Keratinocyte (primary cell): Measurements from ENCODE around the gene VPS41. TPM values are rescaled to one million over a fixed set of nuclear protein-coding genes. Genes with fewer than 3 reads are reported as not detected.

Experiments used
- DNase-seq: peaks from one replicate; pipeline ENCODE4 v3.0.0-alpha.2; 2011; ENCODE audit warnings: low read depth, missing footprints, low spot score
- FAIRE-seq: peaks from 2 replicates; lab custom pipeline; 2011; peaks lifted over from hg19 to GRCh38; lab: Jason Lieb, UNC
- H2AFZ ChIP-seq: 2 replicates; pipeline ENCODE4 v1.6.0; 2012; ENCODE audit warnings: low read length, control low read depth, inconsistent platforms; ENCODE audit not compliant: control insufficient read depth
- H3K27ac ChIP-seq: 2 replicates; pipeline ENCODE4 v1.5.1; 2011; ENCODE audit warnings: low read length; ENCODE audit not compliant: control insufficient read depth, insufficient read depth
- H3K27me3 ChIP-seq: 3 replicates; pipeline ENCODE4 v1.6.0; 2011; ENCODE audit warnings: low read length; ENCODE audit not compliant: control insufficient read depth, insufficient read depth; ENCODE audit errors: extremely low read depth
- H3K36me3 ChIP-seq, 2 experiments: 2 replicates in 1 of 2; 3 replicates in 1 of 2; pipeline ENCODE4 v1.5.1; 2011; ENCODE audit warnings: low read length in 2 of 2, mild to moderate bottlenecking in 1 of 2; ENCODE audit not compliant: control insufficient read depth in 2 of 2, insufficient read depth in 2 of 2; ENCODE audit errors: extremely low read depth in 1 of 2
- H3K4me1 ChIP-seq: 3 replicates; pipeline ENCODE4 v1.5.1; 2011; ENCODE audit warnings: low read length; ENCODE audit not compliant: control insufficient read depth, insufficient read depth; ENCODE audit errors: extremely low read depth
- H3K4me2 ChIP-seq: 3 replicates; pipeline ENCODE4 v1.6.0; 2011; ENCODE audit warnings: low read depth, low read length; ENCODE audit not compliant: control insufficient read depth, insufficient read depth; ENCODE audit errors: extremely low read depth
- H3K4me3 ChIP-seq, 3 experiments: fragments of 200-600 bp in 1 of 3; sonication (generic) in 1 of 3; 2 replicates in 2 of 3; 3 replicates in 1 of 3; pipeline ENCODE4 v1.5.1; 2011 to 2016; ENCODE audit warnings: low read length in 3 of 3, mild to moderate bottlenecking in 3 of 3, control low read depth in 2 of 3, inconsistent platforms in 1 of 3, low read depth in 1 of 3, mixed read lengths in 1 of 3, mixed run types in 1 of 3, moderate library complexity in 1 of 3; ENCODE audit not compliant: control insufficient read depth in 2 of 3, insufficient read depth in 2 of 3; ENCODE audit errors: extremely low read depth in 1 of 3
- H3K79me2 ChIP-seq: 2 replicates; pipeline ENCODE4 v1.6.0; 2012; ENCODE audit warnings: low read length; ENCODE audit not compliant: control insufficient read depth, insufficient read depth
- H3K9ac ChIP-seq: 3 replicates; pipeline ENCODE4 v1.6.0; 2011; ENCODE audit warnings: low read length; ENCODE audit not compliant: control insufficient read depth, insufficient read depth; ENCODE audit errors: extremely low read depth
- H3K9me1 ChIP-seq: 3 replicates; pipeline ENCODE4 v1.6.0; 2011; ENCODE audit warnings: low read length; ENCODE audit not compliant: control insufficient read depth, insufficient read depth; ENCODE audit errors: extremely low read depth
- H3K9me3 ChIP-seq: 2 replicates; pipeline ENCODE4 v1.5.1; 2012; ENCODE audit warnings: low read depth, low read length; ENCODE audit not compliant: control insufficient read depth
- H4K20me1 ChIP-seq: 3 replicates; pipeline ENCODE4 v1.6.0; 2011; ENCODE audit warnings: low read length; ENCODE audit not compliant: control insufficient read depth, insufficient read depth; ENCODE audit errors: extremely low read depth
- EZH2 ChIP-seq: IDR thresholded peaks from one replicate; pipeline ENCODE4 v1.6.1; 2012; ENCODE audit warnings: inconsistent platforms, mild to moderate bottlenecking, low read length, moderate library complexity
- dilution Hi-C: fragments of 300-500 bp; cut with MboI; formaldehyde crosslinking; loops from one replicate; pipeline ENCODE4 v1.7.0; 2020; ENCODE audit warnings: low sequenced_read_pairs; ENCODE audit not compliant: extremely low pct_ligation_motif_present
- polyA plus RNA-seq, 5 experiments: library from polyadenylated mRNA; depleted of rRNA in 3 of 5; stranded (reverse) in 3 of 5; stranded (forward) in 1 of 5; unstranded in 1 of 5; fragments of >200 nt; gene quantifications; 1 replicate in 1 of 5; 2 replicates in 3 of 5; 3 replicates in 1 of 5; pipeline versions ENCODE4 v1.2.1 to v1.2.3, GENCODE V29; 2011 to 2012; ENCODE audit warnings: missing spikeins in 2 of 5, low read depth in 1 of 5, low replicate concordance in 1 of 5
- TF ChIP-seq, protein P1 (sequence below), 3 experiments: IDR thresholded peaks in 1 of 3; conservative IDR thresholded peaks in 1 of 3; optimal IDR thresholded peaks in 1 of 3; 2 replicates in 2 of 3; 3 replicates in 1 of 3; pipeline versions ENCODE3 to v1.5.1; 2011; ENCODE audit warnings: low read length in 3 of 3, mild to moderate bottlenecking in 3 of 3, moderate library complexity in 2 of 3, control low read depth in 1 of 3, inconsistent platforms in 1 of 3; ENCODE audit not compliant: insufficient read depth in 2 of 3; ENCODE audit errors: extremely low read depth in 1 of 3

VPS41 gene
- polyA plus RNA-seq, 1 donor (not counting 4 experiments of a cell fraction or from before 2014, with no cell fraction given) = 38.1 TPM

DNA sequence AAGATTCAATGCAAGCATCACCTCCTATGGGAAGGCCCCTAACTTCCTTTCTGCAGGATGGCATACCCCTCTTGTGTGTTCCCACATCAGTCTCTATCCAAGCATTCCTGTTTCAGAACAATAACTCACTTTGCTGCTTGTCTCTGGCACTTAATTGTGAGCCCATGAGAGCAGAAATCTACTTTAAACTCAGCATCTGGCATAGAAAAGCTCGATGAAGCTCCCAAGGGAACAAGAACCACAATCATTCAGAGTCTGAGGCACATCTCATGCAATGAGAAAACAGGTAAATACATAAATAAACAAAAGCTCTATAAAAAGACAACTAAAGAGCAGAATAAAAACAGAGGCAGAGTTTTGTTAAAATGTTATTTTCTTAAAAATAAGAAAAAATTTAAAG, 66.2 kb downstream of the VPS41 start:
- dilution Hi-C loops = no loop called here
- DNase-seq = no peak
- Histone ChIP-seq H3K4me1 (no peaks in the 10 kb centered on the region), H3K9me3 (no peaks in the 10 kb centered on the region), H3K4me3 (no peak overlapping the region), H3K36me3 (no peaks in the 10 kb centered on the region), H3K79me2 (no peaks in the 10 kb centered on the region), H3K9me1 (no peaks in the 10 kb centered on the region), H3K4me2 (no peak overlapping the region), H2AFZ (no peak overlapping the region), H4K20me1 (no peaks in the 10 kb centered on the region), H3K9ac (no peak overlapping the region), H3K27ac (no peak overlapping the region), H3K27me3 (no peaks in the 10 kb centered on the region)
- no peak for TF ChIP-seq EZH2
- no peak for FAIRE-seq

DNA sequence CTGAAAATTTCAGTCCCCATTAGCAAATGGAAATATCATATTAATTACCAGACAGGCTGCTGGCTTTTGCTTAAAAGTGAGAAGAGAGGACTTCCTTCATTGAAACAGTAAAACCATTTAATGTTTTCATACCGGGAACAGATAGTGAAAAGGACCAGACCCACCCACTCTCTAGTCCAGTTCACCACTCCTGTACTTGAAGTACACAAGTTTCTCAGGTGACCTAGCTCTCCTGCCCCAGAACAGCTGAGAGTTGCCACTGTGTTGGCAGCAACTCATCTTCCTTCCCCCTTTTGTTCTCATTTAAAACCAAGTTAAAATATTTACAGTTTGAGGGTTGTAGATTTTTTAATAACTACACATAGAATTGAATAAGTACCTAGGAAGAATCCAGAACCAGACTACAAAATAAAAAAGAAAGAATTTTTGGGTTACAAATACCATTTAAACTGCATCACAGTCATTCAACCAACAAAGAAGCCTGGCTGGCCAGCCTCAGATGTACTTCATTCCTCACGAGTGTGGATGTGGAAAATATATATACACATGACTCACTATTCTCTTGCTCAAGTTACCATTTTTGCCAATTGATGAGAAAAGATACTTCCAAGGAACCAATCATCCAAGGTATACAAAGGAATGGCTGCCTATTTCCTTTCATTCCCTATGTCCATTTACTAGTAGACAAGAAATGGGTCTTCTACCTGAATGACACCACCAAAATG, 68.1 kb downstream of the VPS41 start:
- no peaks in the 10 kb centered on the region for H3K36me3 ChIP-seq
- FAIRE-seq (no peak), DNase-seq (no peak)
- H3K4me2 ChIP-seq = no peak overlapping the region
- no peak overlapping the region for H2AFZ ChIP-seq
- no peaks in the 10 kb centered on the region for H3K79me2 ChIP-seq
- H3K4me3 ChIP-seq = no peak overlapping the region
- H3K9ac ChIP-seq = no peak overlapping the region
- H3K9me3 ChIP-seq = no peaks in the 10 kb centered on the region
- no peaks in the 10 kb centered on the region for H3K4me1 ChIP-seq
- no peak overlapping the region for H3K27ac ChIP-seq
- dilution Hi-C loops = no loop called here
- H4K20me1 ChIP-seq = no peaks in the 10 kb centered on the region
- no peaks in the 10 kb centered on the region for H3K27me3 ChIP-seq
- no peaks in the 10 kb centered on the region for H3K9me1 ChIP-seq
- no peak for TF ChIP-seq EZH2
- TF ChIP-seq, protein P1, sequence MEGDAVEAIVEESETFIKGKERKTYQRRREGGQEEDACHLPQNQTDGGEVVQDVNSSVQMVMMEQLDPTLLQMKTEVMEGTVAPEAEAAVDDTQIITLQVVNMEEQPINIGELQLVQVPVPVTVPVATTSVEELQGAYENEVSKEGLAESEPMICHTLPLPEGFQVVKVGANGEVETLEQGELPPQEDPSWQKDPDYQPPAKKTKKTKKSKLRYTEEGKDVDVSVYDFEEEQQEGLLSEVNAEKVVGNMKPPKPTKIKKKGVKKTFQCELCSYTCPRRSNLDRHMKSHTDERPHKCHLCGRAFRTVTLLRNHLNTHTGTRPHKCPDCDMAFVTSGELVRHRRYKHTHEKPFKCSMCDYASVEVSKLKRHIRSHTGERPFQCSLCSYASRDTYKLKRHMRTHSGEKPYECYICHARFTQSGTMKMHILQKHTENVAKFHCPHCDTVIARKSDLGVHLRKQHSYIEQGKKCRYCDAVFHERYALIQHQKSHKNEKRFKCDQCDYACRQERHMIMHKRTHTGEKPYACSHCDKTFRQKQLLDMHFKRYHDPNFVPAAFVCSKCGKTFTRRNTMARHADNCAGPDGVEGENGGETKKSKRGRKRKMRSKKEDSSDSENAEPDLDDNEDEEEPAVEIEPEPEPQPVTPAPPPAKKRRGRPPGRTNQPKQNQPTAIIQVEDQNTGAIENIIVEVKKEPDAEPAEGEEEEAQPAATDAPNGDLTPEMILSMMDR (optimal IDR thresholded peaks at IDR 0.05 in 1 of 3, IDR thresholded peaks at IDR 0.05 in 1 of 3, conservative IDR thresholded peaks at IDR 0.05 in 1 of 3; ENCODE audit: extremely low read depth in 1 of 3, insufficient read depth in 2 of 3, low read length in 3 of 3) = no peak

DNA sequence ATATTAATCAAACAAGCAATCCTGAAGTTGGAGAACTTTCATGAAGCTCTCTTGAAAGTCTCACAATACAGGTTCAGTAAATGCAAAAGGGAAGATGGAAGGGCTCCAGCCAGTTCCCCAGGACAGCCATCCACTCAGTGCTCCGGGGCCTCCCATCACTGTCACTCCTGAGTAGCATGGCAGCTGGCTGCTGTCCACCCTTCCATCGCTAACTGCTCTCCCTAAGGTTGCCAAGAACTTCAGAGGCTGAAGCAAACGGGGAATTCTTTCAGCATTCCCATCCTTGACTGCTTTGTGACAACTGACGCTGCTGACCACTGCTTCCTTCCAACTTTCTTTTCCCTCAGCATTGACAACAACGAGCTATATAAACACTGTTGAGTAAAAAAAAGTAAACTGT, 69.1 kb downstream of the VPS41 start:
- Histone ChIP-seq H3K4me2 (no peak overlapping the region), H3K9me3 (no peaks in the 10 kb centered on the region), H3K36me3 (no peaks in the 10 kb centered on the region), H3K4me3 (no peak overlapping the region), H3K9ac (no peak overlapping the region), H3K79me2 (no peaks in the 10 kb centered on the region), H4K20me1 (no peaks in the 10 kb centered on the region), H2AFZ (no peak overlapping the region), H3K9me1 (no peaks in the 10 kb centered on the region), H3K4me1 (no peaks in the 10 kb centered on the region), H3K27ac (no peak overlapping the region), H3K27me3 (no peaks in the 10 kb centered on the region)
- no peak for TF ChIP-seq EZH2
- TF ChIP-seq, protein P1 (optimal IDR thresholded peaks at IDR 0.05 in 1 of 3, IDR thresholded peaks at IDR 0.05 in 1 of 3, conservative IDR thresholded peaks at IDR 0.05 in 1 of 3; ENCODE audit: extremely low read depth in 1 of 3, insufficient read depth in 2 of 3, low read length in 3 of 3) = no peak
- no peak for DNase-seq
- dilution Hi-C loops = no loop called here
- FAIRE-seq = no peak
